Stimulated activated CD4-positive, alpha-beta T cell treated with anti-CD3 and anti-CD28 coated beads, Interleukin-1b, Interleukin-23, amount 100 ng/mL, for 4 hours (primary cell): Measurements from ENCODE around the gene DDT.
"Not testable (repeated sequence)": the region's sequence is repeated elsewhere in the genome, so short reads cannot be mapped to it uniquely, and the experiment has no call there.

Experiments
- DNase-seq, 2 donors: peaks; one replicate each; pipeline ENCODE4 v3.0.0-alpha.2; 2020; ENCODE audit warnings: low read depth in 2 of 2

Gene DDT

DNA sequence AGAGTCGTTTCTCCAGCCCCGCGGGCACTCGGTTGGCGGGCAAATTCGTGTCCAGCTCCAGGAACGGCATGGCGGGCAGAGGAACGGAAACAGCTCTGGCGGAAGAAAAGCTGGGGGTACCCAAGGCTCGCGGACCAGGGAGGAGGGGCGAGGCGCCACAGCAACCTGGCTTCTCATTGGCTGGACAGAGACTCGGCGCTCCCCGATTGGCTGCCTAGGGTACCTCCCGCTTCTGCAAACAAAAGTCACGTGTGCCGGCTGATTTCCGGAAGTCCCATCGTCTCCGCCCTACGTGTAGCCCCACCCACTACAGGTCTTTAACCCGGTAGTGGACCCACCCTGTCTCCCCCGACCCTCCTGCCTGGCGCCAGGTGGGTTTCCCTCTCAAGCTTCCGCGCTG is at the start of gene DDT:
DDT (minus strand) TSS at position 97 of the 400 bp plus-strand sequence; CDS start at position 70, 27 bp downstream.
- DNase-seq = not testable (repeated sequence)

DNA sequence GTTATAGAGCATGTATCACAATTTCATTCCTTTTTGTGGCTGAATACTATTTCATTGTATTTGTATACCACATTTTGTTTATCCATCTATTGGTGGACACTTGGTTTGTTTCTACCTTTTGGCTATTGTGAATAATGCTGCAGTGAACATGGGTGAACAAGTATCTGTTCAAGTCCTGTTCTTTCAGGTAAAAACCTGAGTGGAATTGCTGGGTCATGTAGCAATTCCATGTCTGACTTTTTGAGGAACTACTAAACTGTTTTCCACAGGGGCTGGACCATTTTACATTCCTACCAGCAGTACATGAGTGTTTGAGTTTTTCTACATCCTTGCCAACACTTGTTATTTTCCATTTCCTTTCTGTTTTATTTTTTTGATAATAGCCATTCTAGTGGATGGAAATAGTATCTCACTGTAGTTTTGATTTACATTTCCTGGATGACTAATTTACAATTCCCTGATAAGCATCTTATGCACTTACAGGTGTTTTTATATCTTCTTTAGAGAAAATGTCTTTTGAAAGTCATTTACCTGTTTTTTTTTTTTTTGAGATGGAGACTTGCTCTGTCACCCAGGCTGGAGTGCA is 49.1 kb upstream of the DDT start:
- DNase-seq = no peak

DNA sequence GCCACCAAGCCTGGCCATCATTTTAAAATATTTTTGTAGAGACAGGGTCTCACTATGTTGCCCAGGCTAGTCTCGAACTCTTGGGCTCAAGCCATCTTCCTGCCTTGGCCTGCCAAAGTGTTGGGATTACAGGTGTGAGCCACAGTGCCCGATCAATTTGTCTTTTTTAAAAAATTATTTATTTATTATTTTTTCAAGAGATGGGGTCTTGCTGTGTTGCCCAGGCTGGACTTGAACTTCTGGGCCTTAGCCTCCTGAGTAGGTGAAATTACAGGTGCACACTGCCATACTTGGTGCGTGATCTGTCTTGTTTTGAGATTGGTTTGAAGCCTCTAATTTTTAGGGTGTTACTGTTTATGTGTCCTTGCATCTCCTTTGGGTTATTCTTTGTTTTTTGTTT is 47.1 kb upstream of the DDT start:
- no peak for DNase-seq

DNA sequence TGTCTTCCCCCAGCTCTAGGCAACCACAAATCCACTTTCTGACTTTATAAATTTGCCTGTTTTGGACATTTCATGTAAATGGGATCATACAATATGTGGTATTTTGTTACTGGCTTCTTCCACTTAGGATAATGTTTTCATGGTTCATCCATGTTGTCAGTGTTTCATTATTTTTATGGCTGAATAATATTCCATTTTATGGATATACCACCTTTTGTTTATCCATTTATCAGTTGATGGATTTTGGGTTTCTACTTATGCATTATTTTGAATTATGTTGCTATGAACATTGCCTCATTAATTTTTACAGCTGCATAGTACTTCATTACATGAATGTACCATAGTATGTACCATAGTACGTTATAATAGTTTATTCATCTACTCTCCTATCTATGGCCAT is 41.9 kb upstream of the DDT start:
- no peak for DNase-seq

DNA sequence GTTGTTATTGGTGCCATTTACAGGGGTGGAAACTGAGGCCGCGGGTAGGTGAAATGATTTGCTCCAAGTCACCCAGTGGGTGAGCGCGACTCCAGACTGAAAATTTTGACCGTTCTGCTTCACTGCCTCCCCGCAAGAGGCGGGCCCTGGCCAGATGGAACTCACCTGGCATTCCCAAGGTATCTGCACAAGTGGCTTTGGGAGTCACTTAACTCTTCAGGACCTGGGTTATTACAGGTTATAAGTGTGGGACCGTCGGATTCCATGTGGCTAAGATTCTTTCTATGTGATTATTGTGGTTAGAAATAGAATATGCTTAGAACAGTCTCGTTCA is 37.5 kb upstream of the DDT start:
- no peak for DNase-seq

DNA sequence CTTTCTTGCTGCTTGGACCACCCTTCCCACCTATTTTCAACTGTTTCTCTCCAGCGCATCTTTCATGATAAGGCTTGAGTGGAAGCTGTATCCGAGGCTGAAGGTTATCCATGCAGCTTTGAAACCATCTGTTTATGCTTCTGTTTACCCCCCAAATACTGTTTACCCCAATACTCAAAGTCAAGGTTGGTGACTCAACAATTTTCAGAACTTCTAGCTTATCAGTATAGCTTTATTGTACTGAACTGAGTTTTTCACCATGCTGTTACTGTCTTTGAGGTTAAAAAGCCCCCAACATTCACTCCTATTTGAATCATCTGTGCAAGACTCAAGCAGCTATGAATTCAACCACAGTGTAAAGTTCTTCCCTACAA is 35.8 kb upstream of the DDT start:
- DNase-seq = no peak

DNA sequence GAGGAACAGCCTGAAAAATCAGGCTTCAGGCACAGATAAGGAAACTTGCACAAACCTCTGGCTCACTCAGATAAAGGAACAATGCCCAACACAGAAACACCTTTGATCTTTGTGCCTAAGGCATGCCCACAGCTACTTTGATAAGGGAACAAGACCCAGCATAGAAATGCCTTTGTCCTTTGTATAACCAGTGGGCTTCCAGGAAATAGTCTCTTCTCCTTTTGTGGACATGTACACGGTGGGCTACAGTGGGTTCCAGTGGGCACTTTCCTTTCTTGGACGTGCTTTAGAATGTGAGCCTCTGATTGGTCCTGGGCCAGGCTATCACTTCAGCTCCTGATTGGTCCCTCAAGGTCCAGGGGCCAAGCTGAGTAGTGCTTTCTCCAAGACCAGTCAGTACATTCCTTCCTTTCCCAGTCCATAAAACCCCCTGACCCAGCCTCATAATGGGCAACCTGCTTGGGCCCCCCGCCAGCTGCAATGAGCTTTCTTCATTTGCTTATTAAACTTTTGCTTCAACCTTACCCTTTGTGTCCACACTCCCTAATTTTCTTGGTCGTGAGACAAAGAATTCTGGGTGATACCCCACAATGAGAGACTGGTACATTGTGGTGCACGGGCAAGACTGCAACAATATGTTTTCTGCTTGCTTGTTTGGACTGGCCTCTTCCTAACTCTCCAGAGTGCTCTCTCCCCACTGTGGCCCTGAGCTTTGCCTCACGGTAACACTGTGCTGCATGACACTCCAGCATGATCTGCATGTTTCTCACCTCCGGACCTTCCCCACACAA is 35.2 kb upstream of the DDT start:
- no peak for DNase-seq

DNA sequence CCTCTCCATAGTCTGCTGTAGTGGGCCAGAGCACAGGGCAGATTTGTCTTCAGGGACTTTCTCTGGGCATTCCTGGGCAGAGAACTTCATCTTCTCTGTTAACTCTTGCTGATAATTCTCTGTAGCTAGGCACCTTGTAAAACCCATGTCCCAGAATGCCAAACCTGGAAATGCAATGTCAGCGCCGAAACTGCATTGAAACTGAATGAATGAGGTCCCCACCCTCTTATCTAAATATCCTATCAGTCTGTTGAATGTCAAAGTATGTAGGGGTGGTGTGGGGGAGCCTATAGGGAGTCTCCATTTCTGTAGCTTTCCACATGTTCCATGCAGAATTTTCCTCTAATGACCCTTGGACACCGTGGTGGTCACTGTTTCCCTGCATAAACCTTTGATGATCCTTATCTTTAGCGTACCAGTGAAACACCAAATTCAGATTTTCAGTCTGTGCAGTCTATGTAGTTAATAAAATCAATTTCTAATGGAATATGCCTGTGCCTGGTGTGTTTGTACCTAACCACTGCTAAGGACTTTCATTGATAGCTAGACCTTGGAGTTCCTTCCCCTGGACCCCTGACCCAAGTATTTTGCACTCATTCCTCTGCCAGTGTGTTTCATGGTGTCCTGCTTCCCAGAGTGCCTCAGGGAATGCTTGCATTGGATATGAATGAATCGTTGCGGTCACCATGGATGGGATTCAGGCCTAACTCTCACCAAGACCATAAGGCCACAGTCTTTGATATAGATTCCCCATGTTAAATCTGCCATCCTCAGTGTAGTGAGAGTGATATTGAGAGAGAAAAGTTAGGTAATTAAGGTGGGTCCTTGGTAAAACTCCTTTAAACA is 34.4 kb upstream of the DDT start:
- DNase-seq = no peak

DNA sequence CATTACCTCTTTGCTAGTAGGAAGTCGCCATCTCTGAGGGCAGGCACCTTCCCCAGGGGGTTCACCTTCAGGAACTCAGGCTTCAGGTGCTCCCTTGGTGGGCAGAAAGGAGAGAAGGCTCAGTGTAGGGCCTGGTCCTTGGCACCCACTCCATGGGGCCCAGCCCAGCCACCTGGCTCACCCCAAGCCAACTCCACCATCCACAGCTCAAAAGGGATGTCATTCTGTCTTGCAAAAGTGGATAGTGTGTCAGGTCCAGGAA is 33.7 kb upstream of the DDT start:
- no peak for DNase-seq

DNA sequence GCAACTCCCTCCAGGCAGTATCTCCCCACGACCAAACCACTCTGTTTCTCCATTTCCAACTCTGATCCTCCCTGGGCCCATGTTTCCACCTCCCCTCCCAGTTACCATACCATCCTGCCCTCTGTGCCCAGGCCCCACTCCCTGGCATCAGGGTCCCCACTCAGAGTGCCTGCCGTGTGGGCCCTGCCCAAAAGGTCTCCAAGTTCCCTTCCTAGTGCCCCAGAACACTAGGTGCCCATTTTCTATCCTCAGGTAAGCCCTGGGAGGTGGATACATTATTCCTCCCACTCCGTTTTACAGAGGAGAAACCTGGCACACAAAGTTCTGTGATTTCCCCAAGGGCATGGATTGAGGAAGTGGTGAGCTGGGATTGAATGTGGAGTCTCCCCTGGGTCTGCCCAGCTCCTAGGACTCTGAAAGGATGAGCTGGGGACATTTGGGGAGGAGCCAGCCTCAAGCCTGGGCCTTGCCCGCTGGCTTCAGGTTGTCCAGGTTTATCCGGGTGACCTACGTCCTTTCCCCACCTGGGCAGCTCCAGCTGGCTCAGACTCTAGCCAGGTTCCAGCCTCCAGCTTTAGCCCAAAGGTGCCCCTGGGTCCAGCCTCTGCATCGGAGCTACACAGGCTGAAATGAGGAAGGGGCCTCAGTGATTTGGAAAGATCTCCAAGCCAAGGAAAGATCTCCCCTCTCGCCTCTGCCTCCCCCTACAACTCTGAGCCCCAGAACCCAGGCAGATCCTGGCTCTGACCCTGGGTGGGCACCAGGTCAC is 33.2 kb upstream of the DDT start:
- no peak for DNase-seq

DNA sequence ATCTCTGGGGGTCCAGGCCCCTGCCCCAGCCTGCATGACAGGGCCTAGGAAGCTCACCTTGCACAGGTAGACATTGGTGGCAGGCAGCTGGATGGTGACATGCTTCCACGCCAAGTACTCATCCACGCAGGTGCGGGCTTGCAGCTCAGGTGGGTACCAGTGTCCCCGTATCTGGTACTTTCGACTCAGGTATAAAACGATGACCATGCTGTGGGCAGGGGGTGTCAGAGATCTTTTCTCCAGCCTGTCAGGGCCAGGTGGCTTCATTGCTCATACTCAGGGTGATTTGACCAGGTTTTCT is 32.6 kb upstream of the DDT start:
- DNase-seq = no peak

DNA sequence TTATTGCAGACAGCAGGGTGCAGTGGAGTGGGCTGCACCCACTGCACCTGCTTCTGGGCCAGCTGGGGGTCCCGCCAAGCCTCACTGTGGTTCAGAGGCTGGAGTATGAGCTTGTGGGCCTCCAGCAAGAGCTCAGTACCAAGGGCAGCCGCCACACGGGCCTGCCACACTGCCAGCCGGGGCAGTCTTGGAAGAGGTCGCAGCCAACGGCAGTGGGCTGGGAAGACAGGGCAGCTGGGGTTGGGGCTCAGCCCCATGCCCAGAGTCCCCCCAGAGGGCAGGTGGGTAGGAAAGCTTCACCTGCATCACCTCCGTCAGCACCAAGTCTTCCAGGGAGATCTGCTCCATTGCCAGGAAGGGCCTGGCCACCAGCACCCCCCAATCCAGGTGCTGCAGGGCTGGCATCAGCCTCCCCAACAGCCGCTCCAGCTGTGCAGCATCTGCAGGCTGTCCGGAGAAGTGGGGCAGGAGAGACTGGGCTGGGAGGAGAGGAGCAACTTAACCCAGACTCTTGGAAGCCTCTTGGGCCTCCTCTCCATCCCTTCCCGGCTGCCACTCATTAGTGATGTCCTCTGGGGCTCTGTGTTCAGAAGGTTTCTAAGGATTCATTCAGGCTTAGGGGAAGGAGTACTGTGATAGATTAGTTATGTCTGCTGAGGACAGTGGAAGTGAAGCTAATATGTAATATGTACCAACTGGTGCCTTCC is 32.1 kb upstream of the DDT start:
- no peak for DNase-seq

DNA sequence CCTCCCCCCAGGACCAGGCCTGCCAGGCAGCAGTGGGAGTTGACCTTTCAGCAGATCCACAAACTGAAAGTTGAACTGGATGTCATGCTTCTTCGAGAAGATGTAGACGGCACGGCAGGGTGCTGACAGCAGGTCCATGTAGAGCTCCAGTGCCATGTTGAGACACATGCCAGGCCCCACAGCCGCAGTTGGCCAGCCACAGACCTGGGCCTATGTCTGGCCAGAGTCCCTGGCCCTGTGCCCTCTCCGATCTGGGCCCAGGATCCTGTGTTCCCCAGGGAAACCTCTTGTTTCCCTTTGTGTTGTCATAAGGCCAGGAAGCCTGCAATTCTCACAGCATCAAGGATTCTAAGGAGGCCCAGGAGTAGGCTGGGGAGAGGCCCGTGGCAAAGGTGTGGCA is 31.0 kb upstream of the DDT start, which contains the start of gene GSTT4:
GSTT4 (minus strand) TSS at position 253 of the 400 bp plus-strand sequence; CDS start at position 156, 97 bp downstream.
- DNase-seq = no peak

DNA sequence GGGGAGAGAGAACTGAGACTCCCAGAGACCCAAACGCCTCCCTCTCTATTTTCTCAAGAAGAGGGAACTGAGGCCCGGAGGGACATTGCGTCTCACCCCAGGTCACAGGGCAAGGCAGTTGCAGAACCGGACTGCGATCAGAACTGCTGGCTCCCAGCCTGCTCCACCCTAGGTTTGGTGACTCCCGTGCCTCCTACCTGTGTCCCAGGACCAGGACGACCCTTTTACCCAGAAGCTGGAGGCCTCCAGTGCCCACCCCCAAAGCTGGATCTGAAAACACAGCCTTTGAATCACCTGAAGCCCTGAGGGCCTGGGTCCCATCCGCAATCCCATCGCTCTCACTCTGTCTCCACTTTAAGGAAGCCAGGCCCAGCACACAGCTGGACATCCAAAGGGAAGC is 29.6 kb upstream of the DDT start:
- no peak for DNase-seq

DNA sequence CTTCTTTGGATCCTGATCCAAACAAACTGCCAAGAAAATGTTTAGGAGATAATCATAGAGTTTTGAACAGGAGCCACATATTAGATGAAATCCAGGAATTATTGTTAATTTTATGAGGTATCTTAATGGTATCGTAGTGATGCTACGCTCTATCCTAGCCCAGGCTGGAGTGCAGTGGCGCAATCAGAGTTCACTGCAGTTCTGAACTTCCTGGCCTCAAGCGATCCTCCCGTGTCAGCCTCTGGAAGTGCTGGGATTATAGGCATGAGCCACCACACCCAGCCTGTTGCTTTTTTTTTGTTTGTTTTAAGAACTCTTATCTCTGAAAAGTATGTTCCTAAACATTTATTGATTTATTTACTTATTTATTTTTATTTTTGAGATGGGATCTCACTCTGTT is 28.6 kb upstream of the DDT start:
- DNase-seq = no peak

DNA sequence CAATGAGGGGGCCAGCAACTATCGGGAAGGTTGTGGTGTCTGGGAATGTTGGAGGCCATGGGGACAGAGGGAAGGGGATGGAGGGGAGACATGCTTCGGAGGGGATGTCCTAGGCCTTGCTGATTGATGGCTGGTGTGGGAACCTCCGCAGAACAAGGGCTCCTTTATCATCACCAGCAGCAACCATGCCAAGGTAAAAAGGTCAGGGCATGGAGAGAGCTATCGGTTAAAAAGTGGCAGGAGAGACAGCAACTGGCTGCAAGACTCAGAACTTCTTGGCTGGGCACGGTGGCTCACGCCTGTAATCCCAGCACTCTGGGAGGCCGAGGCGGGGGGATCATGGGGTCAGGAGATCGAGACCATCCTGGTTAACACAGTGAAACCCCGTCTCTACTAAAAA is 28.0 kb upstream of the DDT start:
- DNase-seq = no peak

DNA sequence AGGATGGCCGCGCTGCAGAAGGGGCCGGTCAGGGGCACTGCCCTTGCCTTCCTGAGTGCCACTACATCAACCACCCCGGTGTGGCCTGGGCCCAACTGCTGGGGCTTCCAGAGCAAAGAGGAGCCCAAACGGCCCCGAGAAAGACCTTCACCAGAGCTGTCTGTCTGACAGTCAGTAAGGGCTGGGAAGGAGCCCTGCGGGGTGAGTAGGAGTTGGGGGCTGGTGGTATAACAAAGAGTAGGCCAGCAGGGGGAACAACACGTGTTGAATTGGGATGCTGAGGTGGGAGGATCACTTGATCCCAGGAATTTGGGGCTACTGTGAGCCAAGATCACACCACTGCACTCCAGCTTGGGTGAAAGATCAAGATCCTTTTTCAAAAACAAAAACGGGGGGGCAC is 27.1 kb upstream of the DDT start:
- DNase-seq = no peak

DNA sequence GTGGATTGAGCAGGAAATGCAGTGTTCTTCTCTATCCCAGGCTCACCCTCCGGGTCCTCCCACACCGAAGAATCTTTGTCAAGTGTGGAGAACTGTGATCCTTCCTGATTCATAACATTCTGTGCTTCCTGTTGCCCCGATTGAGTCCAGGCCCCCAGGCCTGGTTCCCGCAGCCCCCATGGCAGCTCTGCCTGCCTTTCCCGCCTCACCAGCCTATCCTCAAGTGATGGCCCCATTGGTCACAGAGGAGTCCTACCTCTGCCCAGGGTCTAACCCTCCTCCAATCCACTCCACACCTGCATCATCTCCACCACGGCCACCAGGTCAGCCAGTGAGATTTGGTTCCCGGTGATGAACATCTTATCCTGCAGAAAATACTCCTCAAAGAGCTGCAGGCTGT is 25.5 kb upstream of the DDT start:
- DNase-seq = not testable (repeated sequence)

DNA sequence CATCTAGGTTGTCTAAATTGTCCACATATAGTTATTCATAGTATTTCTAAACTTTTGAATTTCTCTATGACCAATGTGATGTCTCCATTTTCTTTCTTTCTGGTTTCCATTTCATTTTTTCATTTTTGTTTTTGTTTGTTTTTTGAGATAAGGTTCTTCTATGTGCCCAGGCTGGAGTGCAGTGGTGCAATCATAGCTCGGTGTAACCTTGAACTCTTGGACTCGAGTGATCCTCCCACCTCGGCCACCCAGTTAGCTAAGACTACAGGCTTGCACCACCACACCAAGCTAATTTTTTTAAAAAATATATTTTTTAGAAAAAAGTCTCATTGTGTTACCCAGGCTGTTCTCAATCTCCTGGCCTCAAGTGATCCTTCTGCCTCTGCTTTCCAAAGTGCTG is 22.9 kb upstream of the DDT start:
- DNase-seq = no peak

DNA sequence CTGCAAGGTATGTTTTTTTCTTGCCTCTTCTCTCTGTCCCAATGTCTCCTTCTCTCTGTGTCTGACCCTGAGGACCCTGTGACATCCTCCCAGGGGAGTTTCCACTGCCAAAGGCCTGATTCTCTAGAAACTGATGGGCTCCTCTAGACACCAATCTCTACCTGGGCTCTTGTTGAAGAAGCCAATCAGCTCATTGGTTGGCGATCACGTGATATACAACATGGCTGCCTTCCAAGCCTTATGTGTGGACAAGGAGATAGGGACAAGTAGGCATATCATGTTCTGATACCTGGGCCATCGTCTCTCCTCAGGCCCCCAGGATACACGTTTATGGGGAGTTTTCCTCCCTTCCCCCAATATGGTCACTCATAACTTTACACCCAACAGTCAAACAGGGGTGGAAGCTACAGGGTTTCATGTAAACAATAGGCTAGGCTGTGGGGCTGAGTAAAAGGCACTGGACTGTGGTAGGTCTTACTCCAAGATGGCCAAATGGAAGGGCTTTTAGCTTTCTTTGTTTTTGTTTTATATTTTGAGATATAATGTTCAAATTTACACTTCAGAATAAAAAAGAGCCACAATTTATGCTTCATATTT is 19.4 kb upstream of the DDT start:
- not testable (repeated sequence) for DNase-seq

DNA sequence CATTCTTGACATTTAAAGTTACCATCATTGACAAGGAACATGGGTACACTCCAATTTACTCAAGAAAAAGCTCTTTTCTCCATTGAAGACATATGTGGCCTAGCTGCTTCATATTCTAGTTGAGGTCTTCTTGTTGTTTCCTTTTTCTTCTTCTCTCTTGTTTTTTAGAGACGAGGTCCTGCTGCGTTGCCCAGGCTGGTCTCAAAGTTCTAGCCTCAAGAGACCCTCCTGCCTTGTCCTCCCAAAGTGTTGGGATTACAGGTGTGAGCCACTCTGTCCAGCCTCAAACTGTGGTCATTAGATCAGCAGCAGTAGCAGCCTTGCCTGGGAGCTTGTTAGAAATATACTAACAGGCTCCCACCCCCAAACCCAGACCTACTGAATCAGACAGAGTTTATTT is 18.8 kb upstream of the DDT start:
- not testable (repeated sequence) for DNase-seq
